Activated CD8-positive, alpha-beta memory T cell treated with anti-CD3 and anti-CD28 coated beads, Interleukin-2, amount 50 U/mL, for 48 hours (primary cell): ENCODE data around the gene POLR2H.

Source experiments
- DNase-seq: peaks from one replicate; pipeline ENCODE4 v3.0.0-alpha.2; 2020

Gene POLR2H

GRCh38 chr3:184389935-184390528, 28.5 kb downstream of the POLR2H start:
- DNase-seq: no peak

- no peak for DNase-seq
These were observed 29.8 kb downstream of the POLR2H start for GRCh38 chr3:184391266-184391665.

GRCh38 chr3:184395320-184395660, 33.8 kb downstream of the POLR2H start:
- no peak for DNase-seq

- DNase-seq: no peak
These were observed 37.9 kb downstream of the POLR2H start for GRCh38 chr3:184399410-184399809.

- DNase-seq: no peak
These were observed 43.8 kb downstream of the POLR2H start for GRCh38 chr3:184405075-184406030.

GRCh38 chr3:184409331-184409926, 47.9 kb downstream of the POLR2H start:
- DNase-seq: no peak

GRCh38 chr3:184409946-184410500, 48.5 kb downstream of the POLR2H start:
- no peak for DNase-seq

GRCh38 chr3:184414418-184415202, 53.1 kb downstream of the POLR2H start:
- no peak for DNase-seq

GRCh38 chr3:184415203-184415490, 53.6 kb downstream of the POLR2H start:
- no peak for DNase-seq

- DNase-seq: peak; percentile 85
These were observed 56.3 kb downstream of the POLR2H start for GRCh38 chr3:184417619-184418327.
